GM18907 (cell line): ENCODE measurements around the gene ZFHX3.
A peak's percentile ranks its signal among the peaks of the same experiment; 100 is the strongest.

Experiments used
- ATAC-seq: cut with Tn5 transposase; IDR thresholded peaks from one replicate; pipeline ENCODE4 v1.9.1; 2021; ENCODE audit warnings: mild to moderate bottlenecking, moderate library complexity; ENCODE audit not compliant: unreplicated experiment

Gene ZFHX3

GRCh38 chr16:73057291-73058210 lies 9.6 kb upstream of the ZFHX3 start:
- peak; percentile 54 for ATAC-seq

GRCh38 chr16:73056921-73057290 lies 9.0 kb upstream of the ZFHX3 start:
- no peak for ATAC-seq

- no peak for ATAC-seq
These were observed 8.5 kb upstream of the ZFHX3 start for GRCh38 chr16:73056448-73056847.

GRCh38 chr16:73054813-73055482 lies 7.0 kb upstream of the ZFHX3 start:
- no peak for ATAC-seq

GRCh38 chr16:73054498-73054812 lies 6.5 kb upstream of the ZFHX3 start:
- no peak for ATAC-seq

GRCh38 chr16:73054125-73054484 lies 6.2 kb upstream of the ZFHX3 start:
- no peak for ATAC-seq

GRCh38 chr16:73053364-73054124 lies 5.6 kb upstream of the ZFHX3 start:
- ATAC-seq: no peak

- ATAC-seq: no peak
These were observed 5.1 kb upstream of the ZFHX3 start for GRCh38 chr16:73053038-73053363.

GRCh38 chr16:73052576-73052975 lies 4.6 kb upstream of the ZFHX3 start:
- ATAC-seq: no peak

- ATAC-seq: no peak
These were observed 4.0 kb upstream of the ZFHX3 start for GRCh38 chr16:73051961-73052360.

GRCh38 chr16:73051226-73051625 lies 3.3 kb upstream of the ZFHX3 start:
- no peak for ATAC-seq

- ATAC-seq: no peak
These were observed 2.5 kb upstream of the ZFHX3 start for GRCh38 chr16:73050201-73051099.

- ATAC-seq: no peak
These were observed 1.6 kb upstream of the ZFHX3 start for GRCh38 chr16:73049511-73049910.

- no peak for ATAC-seq
These were observed 1.2 kb upstream of the ZFHX3 start for GRCh38 chr16:73049091-73049490.

- peak; percentile 24 for ATAC-seq
These were observed 558 bp upstream of the ZFHX3 start for GRCh38 chr16:73048292-73049080.

GRCh38 chr16:73047221-73047535 lies 750 bp downstream of the ZFHX3 start:
- no peak for ATAC-seq

GRCh38 chr16:73046849-73047214 lies 1.1 kb downstream of the ZFHX3 start:
- no peak for ATAC-seq

GRCh38 chr16:73046202-73046848 lies 1.6 kb downstream of the ZFHX3 start:
- no peak for ATAC-seq

GRCh38 chr16:73043828-73044467 lies 4.0 kb downstream of the ZFHX3 start:
- ATAC-seq: no peak
